CMK (cell line): Measurements from ENCODE around the gene NPB.

Experiments used
- DNase-seq: peaks from one replicate; pipeline ENCODE4 v3.0.0-alpha.2; 2010; ENCODE audit warnings: low read depth

NPB gene

GRCh38 chr17:81941484-81942166, 39.6 kb downstream of the NPB start:
- no peak for DNase-seq

DNA sequence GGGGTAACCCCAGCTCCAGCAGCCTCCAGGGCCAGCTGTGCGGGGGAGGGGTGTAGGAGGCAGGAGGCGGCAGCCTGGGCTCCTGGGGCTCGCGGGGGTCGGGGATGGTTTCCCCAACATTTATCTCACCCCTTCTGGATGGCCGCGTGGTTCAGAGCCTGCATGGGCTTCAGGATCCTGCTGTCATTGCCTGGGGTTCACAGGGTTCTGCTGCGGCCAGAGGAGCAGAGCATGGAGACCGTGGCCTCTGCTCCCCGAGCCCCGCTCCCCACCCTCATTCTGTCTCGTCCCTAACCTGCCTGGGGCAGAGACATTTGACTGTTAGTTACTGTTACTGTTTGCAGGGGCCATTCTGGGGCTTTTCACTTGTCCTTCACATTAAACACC, 40.1 kb downstream of the NPB start:
- no peak for DNase-seq

DNA sequence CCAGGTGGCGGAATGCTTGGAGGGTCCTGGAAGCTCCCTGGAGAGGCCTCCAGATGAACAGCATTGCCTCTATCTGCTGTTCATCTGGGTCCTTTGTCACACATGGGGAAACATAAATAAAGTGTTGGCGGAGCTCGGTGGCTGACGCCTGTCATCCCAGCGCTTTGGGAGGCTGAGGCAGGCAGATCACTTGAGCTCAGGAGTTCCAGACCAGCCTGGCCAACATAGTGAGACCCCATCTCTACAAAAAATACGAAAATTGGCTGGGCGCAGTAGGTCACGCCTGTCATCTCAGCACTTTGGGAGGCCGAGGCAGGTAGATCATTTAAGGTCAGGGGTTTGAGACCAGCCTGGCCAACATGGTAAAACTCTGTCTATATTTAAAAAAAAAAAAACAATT, 42.8 kb downstream of the NPB start:
- no peak for DNase-seq

DNA sequence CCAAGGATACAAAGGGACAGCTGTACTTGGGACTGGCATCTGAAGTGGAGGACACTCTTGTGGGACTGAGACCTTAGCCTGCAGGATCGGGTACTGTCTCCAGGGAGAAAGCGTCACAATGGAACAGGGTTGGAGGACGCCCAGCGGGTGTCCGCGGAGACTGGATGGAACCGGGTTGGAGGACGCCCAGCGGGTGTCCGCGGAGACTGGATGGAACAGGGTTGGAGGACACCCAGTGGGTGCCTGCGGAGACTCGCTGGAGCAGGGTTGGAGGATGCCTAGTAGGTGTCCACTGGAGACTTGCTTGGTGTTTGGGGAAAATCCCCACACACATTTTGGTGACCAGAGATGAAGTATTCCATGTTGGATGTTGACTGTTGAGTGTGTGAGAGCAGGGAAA, 45.2 kb downstream of the NPB start, which contains the start of gene MYADML2:
TSS of gene MYADML2 (minus strand) at position 45 of the 400 bp plus-strand sequence. CDS start 5,492 bp downstream, outside the sequence.
- no peak for DNase-seq

GRCh38 chr17:81948635-81949378, 46.8 kb downstream of the NPB start:
- DNase-seq, result no peak

- no peak for DNase-seq
Measured at GRCh38 chr17:81950501-81950900, 48.5 kb downstream of the NPB start.

DNA sequence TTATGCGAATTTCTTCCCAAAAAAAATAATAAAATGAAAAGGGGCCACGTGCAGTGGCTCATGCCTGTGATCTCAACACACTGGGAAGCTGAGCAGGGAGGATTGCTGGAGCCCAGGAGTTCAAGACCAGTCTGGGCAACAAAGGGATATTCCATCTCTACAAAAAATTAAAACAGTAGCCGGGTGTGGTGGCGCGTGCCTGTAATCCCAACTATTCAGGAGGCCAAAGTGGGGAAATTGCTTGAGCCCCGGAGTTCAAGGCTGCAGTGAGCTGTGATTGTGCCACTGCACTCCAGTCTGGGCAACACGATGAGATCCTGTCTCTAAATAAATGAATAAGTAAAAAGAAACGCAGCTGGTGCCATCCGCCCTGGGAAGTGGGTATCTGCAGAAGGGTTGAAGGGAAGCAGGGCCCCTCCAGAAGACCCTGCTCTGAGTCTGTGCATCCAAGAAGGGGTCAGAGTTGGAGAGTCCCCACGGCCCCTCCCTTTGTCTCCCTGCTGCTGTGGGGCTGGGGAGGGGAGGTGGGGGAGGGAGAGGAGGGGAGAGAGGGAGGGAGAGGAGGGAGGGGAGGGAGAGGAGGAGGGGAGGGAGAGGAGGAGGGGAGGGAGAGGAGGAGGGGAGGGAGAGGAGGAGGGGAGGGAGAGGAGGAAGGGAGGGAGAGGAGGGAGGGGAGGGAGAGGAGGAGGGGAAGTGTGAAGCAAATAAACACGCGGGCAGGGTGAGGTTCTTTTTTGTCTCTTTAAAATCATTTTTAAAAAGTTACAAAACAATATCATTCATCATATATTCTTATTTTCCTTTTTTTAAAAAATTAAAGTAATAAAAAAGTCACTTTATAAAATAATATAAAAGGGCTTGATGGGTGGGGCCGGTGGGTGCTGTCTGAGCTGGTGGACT, 50.0 kb downstream of the NPB start:
- DNase-seq, result no peak
